Activated CD4-positive, alpha-beta T cell treated with anti-CD3 and anti-CD28 coated beads, Interleukin-10, Interleukin-2, amounts not matched to agents 100 ng/mL and 50 ng/mL, durations not matched to agents 16 hours and 8 hours (primary cell): ENCODE measurements around the gene APBA2.
"Not testable (repeated sequence)": the region's sequence is repeated elsewhere in the genome, so short reads cannot be mapped to it uniquely, and the experiment has no call there.

Experiments used
- DNase-seq: peaks from one replicate; pipeline ENCODE4 v3.0.0-alpha.2; 2020

The APBA2 gene

DNA sequence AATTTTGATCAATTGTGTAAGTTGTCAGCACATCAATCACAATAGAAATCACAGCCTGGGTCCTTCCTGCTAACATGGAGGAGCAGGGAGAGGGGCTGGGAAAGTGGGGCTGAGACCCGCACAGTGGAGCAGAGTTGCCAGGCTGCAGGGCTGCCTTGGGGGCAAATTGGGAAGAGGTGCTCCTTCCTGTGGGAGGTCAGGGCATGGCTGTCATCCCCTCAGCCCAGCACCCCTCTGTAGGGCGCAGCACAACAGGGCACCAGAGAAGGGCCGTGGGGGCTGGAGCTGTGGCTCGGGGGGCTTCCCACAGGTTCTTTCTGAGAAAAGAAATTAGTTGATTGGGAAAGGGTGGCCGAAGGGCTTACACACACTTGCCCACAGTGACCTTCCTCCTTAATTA is 257.5 kb downstream of the APBA2 start:
- no peak for DNase-seq

- DNase-seq: peak; percentile 10
These were observed 258.3 kb downstream of the APBA2 start for GRCh38 chr15:29143909-29144635.

GRCh38 chr15:29149738-29150075 is 263.9 kb downstream of the APBA2 start:
- no peak for DNase-seq

DNA sequence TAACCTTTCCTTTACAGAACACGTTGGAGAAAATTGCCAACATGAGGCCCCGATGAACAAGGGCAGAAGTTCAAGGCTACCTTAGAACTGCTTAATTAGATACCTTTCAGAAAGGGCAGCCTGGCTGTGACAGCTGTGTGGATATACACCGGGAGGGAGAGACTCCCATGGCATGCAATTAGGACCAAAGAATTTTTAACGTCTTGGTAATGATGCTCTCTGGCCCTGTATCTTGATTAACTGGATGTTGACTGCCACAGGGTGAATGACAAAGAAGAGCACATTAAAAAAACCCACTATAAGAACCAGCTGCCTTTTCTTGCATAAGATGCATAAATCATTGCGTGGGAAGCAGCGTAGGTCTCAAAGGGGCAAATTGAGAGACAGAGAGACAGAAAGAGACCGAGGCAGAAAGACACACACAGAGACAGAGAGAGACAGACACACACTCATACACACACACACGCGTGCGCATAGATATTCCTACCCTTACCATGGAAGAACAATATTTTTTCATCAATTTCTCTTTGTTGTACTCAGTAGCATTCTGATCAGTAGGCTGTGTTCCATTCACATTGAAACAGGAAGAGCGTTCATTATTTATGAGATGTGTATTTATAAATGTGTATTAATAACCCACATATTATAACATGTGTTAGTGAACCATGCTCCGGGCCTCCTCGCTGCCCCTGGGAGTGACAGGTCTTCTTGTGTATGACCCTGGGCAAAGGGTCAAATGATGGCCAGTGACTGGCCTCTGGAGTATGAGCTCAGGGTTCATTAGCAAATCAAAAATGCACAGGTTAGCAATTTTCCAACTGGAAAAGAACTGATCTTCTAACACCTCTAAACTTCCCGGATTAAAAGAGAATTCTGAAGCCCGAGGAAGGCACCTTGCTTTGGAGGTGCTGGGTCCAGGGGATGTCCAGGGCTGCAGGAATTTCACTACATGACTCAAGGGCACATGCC is 265.0 kb downstream of the APBA2 start:
- no peak for DNase-seq

DNA sequence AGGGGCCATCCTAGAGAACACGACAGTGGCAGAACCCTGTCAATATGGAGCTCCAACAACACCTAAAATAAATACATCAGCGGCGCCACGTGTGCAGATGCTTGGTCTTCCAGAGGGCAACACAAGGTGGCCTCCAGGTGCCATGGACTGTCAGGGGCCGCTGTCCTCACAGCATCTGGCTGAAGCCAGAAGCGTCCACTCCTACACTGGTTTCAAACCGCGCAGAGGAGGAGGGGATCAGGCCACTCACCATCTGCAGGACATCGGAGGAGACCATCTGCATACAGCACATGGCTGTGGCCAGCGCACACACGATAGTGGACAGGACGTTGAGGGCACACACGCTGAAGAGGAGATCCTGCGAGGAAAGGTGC is 265.7 kb downstream of the APBA2 start:
- DNase-seq: no peak

GRCh38 chr15:29156521-29156920 is 270.7 kb downstream of the APBA2 start:
- no peak for DNase-seq

DNA sequence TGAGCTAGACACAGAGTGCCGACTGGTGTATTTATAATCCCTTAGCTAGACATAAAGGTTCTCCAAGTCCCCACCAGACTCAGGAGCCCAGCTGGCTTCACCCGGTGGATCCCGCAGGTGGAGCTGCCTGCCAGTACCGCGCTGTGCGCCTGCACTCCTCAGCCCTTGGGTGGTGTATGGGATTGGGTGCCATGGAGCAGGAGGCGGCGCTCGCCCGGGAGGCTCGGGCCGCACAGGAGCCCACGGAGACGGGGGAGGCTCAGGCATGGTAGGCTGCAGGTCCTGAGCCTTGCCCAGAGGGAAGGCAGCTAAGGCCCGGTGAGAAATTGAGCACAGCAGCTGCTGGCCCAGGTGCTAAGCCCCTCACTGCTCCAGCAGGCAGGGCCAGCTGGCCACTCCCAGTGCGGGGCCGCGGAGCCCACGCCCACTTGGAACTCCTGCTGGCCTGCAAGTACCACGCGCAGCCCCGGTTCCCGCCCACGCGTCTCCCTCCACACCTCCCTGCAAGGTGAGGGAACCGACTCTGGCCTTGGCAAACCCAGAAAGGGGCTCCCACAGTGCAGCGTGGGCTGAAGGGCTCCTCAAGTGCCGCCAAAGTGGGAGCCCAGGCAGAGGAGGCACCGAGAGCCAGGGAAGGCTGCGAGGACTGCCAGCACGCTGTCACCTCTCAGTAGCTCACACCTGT is 274.1 kb downstream of the APBA2 start:
- no peak for DNase-seq

DNA sequence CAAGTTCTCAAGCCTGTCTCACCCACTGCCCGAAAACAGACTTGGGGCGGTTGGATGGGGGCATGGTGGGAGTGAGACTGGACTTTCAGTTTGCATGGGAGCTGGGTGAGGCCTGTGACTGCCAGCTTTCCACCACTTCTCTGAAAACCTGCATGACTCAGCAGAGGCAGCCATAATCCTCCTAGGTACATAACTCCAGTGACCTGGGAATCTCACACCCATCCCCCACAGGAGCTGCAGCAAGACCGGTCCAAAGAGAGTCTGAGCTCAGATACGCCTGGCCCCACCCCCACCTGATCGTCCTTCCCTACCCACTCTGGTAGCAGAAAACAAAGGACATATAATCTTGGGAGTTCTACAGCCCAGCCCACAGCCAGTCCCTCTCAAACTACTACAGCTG is 276.6 kb downstream of the APBA2 start:
- DNase-seq: no peak

- DNase-seq: not testable (repeated sequence)
These were observed 281.3 kb downstream of the APBA2 start for GRCh38 chr15:29167122-29167521.
